HepG2 (cell line): ENCODE data around the gene KCNH8. TPM values are rescaled to one million over a fixed set of nuclear protein-coding genes. Genes with fewer than 3 reads are reported as not detected.

Experiments used
- ATAC-seq: fragments of 200-7000 bp; cut with Tn5 transposase; 3 replicates; pipeline ENCODE4 v1.9.1; 2020; ENCODE audit warnings: mild to moderate bottlenecking, moderate library complexity
- BruUV-seq: library from RNA; stranded (reverse); fragments of 400-500 nt; replicated peaks from 2 replicates; lab custom pipeline; 2021; lab: Mats Ljungman, UMichigan
- CTCF ChIA-PET: fragments of 300-600 bp; formaldehyde crosslinking; extraction: SDS; loops from one replicate; lab custom pipeline; 2021; ENCODE audit warnings: low total read pairs, inconsistent platforms, low intra/inter-chr PET ratio; lab: Yijun Ruan, JAX
- POLR2A ChIA-PET: fragments of 350-600 bp; sonication (Branson Sonifier 250); formaldehyde crosslinking; loops from one replicate; lab custom pipeline; 2020; ENCODE audit warnings: antibody characterized with exemption, inconsistent platforms; lab: Yijun Ruan, JAX
- DNase-seq: peaks from one replicate; pipeline ENCODE4 v3.0.0-alpha.2; 2015; ENCODE audit warnings: low spot score
- FAIRE-seq: peaks from 3 replicates; lab custom pipeline; 2011; peaks lifted over from hg19 to GRCh38; lab: Jason Lieb, UNC
- H2AFZ ChIP-seq: one replicate; pipeline ENCODE4 v1.6.1; 2011; ENCODE audit warnings: low read length, inconsistent platforms
- H3K27ac ChIP-seq: fragments of 300-600 bp; 3 replicates; pipeline ENCODE4 v1.8.0; 2011; ENCODE audit warnings: mixed run types, mild to moderate bottlenecking, mixed read lengths, low read length, inconsistent platforms; ENCODE audit not compliant: insufficient read depth; ENCODE audit errors: extremely low read length
- H3K27me3 ChIP-seq, 2 experiments: fragments of 200-600 bp in 1 of 2; 2 replicates in 1 of 2; 3 replicates in 1 of 2; pipeline versions ENCODE4 v1.6.0 to v1.8.0; 2011; ENCODE audit warnings: low read length in 2 of 2, mild to moderate bottlenecking in 2 of 2, moderate library complexity in 2 of 2, inconsistent platforms in 1 of 2; ENCODE audit not compliant: insufficient read depth in 2 of 2, control insufficient read depth in 1 of 2
- H3K36me3 ChIP-seq, 2 experiments: fragments of 200-600 bp in 1 of 2; replicated peaks in 1 of 2; 2 replicates in 1 of 2; 3 replicates in 1 of 2; pipeline versions ENCODE4 v1.5.1 to v1.8.0; 2011; ENCODE audit warnings: low read length in 2 of 2, inconsistent platforms in 1 of 2; ENCODE audit not compliant: insufficient read depth in 2 of 2, control insufficient read depth in 1 of 2
- H3K4me1 ChIP-seq: 2 replicates; pipeline ENCODE4 v1.5.1; 2012; ENCODE audit warnings: low read length, inconsistent platforms; ENCODE audit not compliant: insufficient read depth
- H3K4me2 ChIP-seq: 2 replicates; pipeline ENCODE4 v1.6.0; 2011; ENCODE audit warnings: low read depth, low read length, inconsistent platforms
- H3K4me3 ChIP-seq, 3 experiments: fragments of 200-600 bp in 1 of 3; sonication (generic), shearing (Covaris generic) in 1 of 3; replicated peaks in 1 of 3; 2 replicates each; pipeline ENCODE4 v1.5.1; 2011 to 2016; ENCODE audit warnings: low read length in 3 of 3, inconsistent platforms in 2 of 3, low read depth in 2 of 3, mild to moderate bottlenecking in 2 of 3, control low read depth in 1 of 3, mixed read lengths in 1 of 3; ENCODE audit not compliant: insufficient read depth in 1 of 3
- H3K79me2 ChIP-seq: one replicate; pipeline ENCODE4 v1.6.1; 2011; ENCODE audit warnings: low read length, inconsistent platforms; ENCODE audit not compliant: insufficient read depth
- H3K9ac ChIP-seq: 2 replicates; pipeline ENCODE4 v1.6.0; 2011; ENCODE audit warnings: mild to moderate bottlenecking, low read depth, low read length, inconsistent platforms; ENCODE audit not compliant: insufficient read depth
- H3K9me3 ChIP-seq: 2 replicates; pipeline ENCODE4 v1.5.1; 2012; ENCODE audit warnings: mild to moderate bottlenecking, low read length
- H4K20me1 ChIP-seq: 2 replicates; pipeline ENCODE4 v1.6.0; 2011; ENCODE audit warnings: inconsistent platforms, mild to moderate bottlenecking, low read length, moderate library complexity; ENCODE audit not compliant: insufficient read depth
- CENPBD1 ChIP-seq: sonication (generic); formaldehyde crosslinking; IDR thresholded peaks from 2 replicates; pipeline ENCODE4 v1.8.0; 2022; ENCODE audit warnings: missing genetic modification reagents, low read depth, mild to moderate bottlenecking, borderline replicate concordance
- DNMT3B ChIP-seq: conservative IDR thresholded peaks from 2 replicates; pipeline ENCODE4 v1.6.1; 2016; ENCODE audit warnings: missing biosample characterization, control low read depth
- WGBS: methylation state at CpG from one replicate; pipeline ENCODE4 v1.1.6; 2017; ENCODE audit warnings: low lambda C conversion rate; 5-methylcytosine and 5-hydroxymethylcytosine counted together
- in situ Hi-C: cut with HindIII; loops from 2 replicates; pipeline ENCODE4 v1.10.0; 2017; ENCODE audit warnings: low pct_unique_long_range_greater_than_20kb; ENCODE audit not compliant: extremely low pct_ligation_motif_present
- intact Hi-C: fragments of 100-400 bp; cut with micrococcal nuclease; formaldehyde crosslinking; loops from one replicate; pipeline ENCODE4 v1.10.0; 2022; ENCODE audit not compliant: unreplicated experiment
- polyA plus RNA-seq, 8 experiments: library from polyadenylated mRNA; depleted of rRNA in 3 of 8; stranded (reverse) in 7 of 8; unstranded in 1 of 8; fragments of >200 nt; fragmentation: Illumina TruSeq in 4 of 8; extraction: Trizol in 4 of 8; gene quantifications; 2 replicates each; pipeline versions ENCODE4 v1.2.1 to v1.2.3, GENCODE V29; 2011 to 2016; ENCODE audit warnings: low read depth in 4 of 8, missing spikeins in 1 of 8, mixed read lengths in 1 of 8; ENCODE audit not compliant: insufficient read depth in 1 of 8
- total RNA-seq, 5 experiments: library from RNA; depleted of rRNA; stranded (reverse); fragments of >200 nt; fragmentation: Illumina TruSeq; extraction: Trizol; gene quantifications; 2 replicates each; pipeline ENCODE4 v1.2.3, GENCODE V29; 2016; ENCODE audit warnings: low read depth in 1 of 5
- TF ChIP-seq, protein P1 (sequence below): sonication (generic); formaldehyde crosslinking; IDR thresholded peaks from 2 replicates; pipeline ENCODE4 v1.4.0; 2020; ENCODE audit warnings: mild to moderate bottlenecking, missing genetic modification reagents, borderline replicate concordance
- TF ChIP-seq, protein P2 (sequence below): sonication (generic); formaldehyde crosslinking; IDR thresholded peaks from 2 replicates; pipeline ENCODE4 v1.5.0; 2020; ENCODE audit warnings: missing genetic modification reagents

The KCNH8 gene
- total and polyA plus RNA-seq, 2 of the 13 experiments (the other 11 are each of a cell fraction or from before 2014, with no cell fraction given) = 0.04 TPM; not detected in 1

- TF ChIP-seq, protein P1, sequence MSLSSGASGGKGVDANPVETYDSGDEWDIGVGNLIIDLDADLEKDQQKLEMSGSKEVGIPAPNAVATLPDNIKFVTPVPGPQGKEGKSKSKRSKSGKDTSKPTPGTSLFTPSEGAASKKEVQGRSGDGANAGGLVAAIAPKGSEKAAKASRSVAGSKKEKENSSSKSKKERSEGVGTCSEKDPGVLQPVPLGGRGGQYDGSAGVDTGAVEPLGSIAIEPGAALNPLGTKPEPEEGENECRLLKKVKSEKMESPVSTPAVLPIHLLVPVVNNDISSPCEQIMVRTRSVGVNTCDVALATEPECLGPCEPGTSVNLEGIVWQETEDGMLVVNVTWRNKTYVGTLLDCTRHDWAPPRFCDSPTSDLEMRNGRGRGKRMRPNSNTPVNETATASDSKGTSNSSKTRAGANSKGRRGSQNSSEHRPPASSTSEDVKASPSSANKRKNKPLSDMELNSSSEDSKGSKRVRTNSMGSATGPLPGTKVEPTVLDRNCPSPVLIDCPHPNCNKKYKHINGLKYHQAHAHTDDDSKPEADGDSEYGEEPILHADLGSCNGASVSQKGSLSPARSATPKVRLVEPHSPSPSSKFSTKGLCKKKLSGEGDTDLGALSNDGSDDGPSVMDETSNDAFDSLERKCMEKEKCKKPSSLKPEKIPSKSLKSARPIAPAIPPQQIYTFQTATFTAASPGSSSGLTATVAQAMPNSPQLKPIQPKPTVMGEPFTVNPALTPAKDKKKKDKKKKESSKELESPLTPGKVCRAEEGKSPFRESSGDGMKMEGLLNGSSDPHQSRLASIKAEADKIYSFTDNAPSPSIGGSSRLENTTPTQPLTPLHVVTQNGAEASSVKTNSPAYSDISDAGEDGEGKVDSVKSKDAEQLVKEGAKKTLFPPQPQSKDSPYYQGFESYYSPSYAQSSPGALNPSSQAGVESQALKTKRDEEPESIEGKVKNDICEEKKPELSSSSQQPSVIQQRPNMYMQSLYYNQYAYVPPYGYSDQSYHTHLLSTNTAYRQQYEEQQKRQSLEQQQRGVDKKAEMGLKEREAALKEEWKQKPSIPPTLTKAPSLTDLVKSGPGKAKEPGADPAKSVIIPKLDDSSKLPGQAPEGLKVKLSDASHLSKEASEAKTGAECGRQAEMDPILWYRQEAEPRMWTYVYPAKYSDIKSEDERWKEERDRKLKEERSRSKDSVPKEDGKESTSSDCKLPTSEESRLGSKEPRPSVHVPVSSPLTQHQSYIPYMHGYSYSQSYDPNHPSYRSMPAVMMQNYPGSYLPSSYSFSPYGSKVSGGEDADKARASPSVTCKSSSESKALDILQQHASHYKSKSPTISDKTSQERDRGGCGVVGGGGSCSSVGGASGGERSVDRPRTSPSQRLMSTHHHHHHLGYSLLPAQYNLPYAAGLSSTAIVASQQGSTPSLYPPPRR (CRISPR knock-in tag) = no peak
- TF ChIP-seq, protein P2, sequence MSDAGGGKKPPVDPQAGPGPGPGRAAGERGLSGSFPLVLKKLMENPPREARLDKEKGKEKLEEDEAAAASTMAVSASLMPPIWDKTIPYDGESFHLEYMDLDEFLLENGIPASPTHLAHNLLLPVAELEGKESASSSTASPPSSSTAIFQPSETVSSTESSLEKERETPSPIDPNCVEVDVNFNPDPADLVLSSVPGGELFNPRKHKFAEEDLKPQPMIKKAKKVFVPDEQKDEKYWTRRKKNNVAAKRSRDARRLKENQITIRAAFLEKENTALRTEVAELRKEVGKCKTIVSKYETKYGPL (CRISPR knock-in tag) = no peak
Measured at GRCh38 chr3:19165654-19166053, 17.3 kb downstream of the KCNH8 start (continued).

- POLR2A ChIA-PET = no interaction called here
Measured at GRCh38 chr3:19171794-19172193, 23.5 kb downstream of the KCNH8 start.

More at GRCh38 chr3:19171794-19172193, 23.5 kb downstream of the KCNH8 start:
- intact Hi-C loops = no loop called here
- no peak overlapping the region for H3K4me3 ChIP-seq
- H3K27ac ChIP-seq = no peak overlapping the region
- in situ Hi-C loops = no loop called here
- H3K4me1 ChIP-seq = no peaks in the 10 kb centered on the region
- H3K4me2 ChIP-seq = no peak overlapping the region
- H3K9ac ChIP-seq = no peak overlapping the region
- TF ChIP-seq DNMT3B (CRISPR knock-in tag) (no peak), CENPBD1 (CRISPR knock-in tag) (no peak)
- no peak overlapping the region for H2AFZ ChIP-seq
- FAIRE-seq (no peak), DNase-seq (no peak), ATAC-seq (no peak)
- CTCF ChIA-PET = no interaction called here
- H3K36me3 ChIP-seq = no peaks in the 10 kb centered on the region
- H3K27me3 ChIP-seq = no peaks in the 10 kb centered on the region
- H4K20me1 ChIP-seq = no peaks in the 10 kb centered on the region
- 4% methylated on average over 2 of the region's 2 CpGs for WGBS
- H3K9me3 ChIP-seq = no peaks in the 10 kb centered on the region
- no TSS peak for BruUV-seq
- H3K79me2 ChIP-seq = no peaks in the 10 kb centered on the region
